ENCODE data around the gene FXR2.

- TF ChIP-seq SUZ12 (IDR thresholded peaks at IDR 0.05; ENCODE audit: extremely low read depth, insufficient read depth, insufficient read length) (no peak), ZNF274 (IDR thresholded peaks at IDR 0.05; ENCODE audit: low read depth, low read length) (no peak)
Observed at GRCh38 chr17:7579834-7580603, 34.7 kb downstream of the FXR2 start.
